IPS-NIHi11 (cell line): ENCODE results near the gene EVA1B.
A peak's percentile ranks its signal among the peaks of the same experiment; 100 is the strongest.

Source experiments
- DNase-seq: peaks from one replicate; pipeline ENCODE4 v3.0.0; 2012; ENCODE audit warnings: mixed read lengths, low spot score

The EVA1B gene

DNA sequence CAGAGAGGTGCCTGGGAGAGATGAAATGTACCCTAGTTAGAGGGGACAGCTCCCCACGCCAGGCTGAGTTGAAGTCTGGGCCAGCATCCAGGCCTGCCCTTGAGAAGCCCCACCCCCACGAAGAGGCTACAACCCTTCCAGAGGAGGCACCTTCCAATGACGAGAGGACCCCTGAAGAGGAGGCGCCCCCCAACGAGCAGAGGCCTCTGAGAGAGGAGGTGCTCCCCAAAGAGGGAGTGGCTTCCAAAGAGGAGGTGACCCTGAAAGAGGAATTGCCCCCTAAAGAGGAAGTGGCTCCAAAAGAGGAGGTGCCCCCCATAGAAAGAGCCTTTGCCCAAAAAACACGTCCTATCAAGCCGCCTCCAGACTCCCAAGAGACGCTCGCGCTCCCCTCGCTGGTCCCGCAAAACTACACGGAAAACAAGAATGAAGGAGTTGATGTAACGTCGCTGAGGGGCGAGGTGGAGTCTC, 3.1 kb downstream of the EVA1B start:
- DNase-seq: no peak

DNA sequence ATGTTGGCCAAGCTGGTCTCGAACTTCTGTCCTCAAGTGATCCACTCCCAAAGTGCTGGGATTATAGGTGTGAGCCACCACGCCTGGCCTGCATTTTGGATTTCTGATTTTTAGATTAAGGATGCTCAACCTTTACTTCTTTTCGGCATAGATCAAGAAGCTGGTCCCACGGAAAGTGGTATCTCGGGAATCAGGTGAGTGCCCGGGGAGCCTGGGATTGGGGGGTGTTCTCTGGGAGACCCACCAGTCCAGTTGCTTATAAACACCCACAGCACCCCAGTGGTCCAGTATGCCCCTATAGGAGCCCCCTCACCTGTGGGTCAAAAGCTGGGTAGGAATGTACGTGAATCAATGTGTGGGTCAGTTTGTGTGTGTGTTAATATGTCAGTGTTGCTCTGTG, 14.0 kb downstream of the EVA1B start:
- no peak for DNase-seq

DNA sequence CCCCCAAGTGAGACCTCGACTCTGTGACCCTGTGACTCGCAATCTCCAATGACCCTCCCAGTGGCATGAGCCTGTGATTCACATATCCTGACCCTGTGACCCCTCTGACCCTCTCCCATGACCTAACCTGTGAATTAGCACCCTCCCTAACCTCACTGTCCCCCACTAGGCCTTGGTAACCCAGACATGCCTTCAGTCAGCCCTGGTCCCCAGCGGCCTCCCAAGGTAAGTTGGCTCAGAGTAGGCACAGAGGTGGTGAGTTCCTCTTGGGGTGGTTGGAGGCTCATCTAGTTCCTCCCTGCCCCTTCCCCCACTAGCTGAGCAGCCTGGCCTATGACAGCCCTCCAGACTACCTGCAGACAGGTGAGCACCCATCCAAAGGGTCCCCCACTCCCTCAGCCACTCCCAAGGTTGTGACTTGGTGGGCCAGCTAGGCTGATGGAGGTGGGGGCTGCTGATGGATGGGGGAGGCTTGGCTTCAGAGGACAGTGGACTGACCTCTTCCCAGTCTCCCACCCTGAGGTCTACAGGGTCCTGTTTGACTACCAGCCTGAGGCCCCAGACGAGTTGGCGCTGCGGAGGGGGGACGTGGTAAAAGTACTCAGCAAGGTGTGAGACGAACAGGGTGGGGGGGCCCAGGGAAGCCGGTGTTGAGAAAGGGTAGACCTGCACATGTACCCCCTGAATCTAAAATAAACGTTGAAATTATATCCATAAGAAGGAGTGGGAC, 15.7 kb downstream of the EVA1B start:
- no peak for DNase-seq

DNA sequence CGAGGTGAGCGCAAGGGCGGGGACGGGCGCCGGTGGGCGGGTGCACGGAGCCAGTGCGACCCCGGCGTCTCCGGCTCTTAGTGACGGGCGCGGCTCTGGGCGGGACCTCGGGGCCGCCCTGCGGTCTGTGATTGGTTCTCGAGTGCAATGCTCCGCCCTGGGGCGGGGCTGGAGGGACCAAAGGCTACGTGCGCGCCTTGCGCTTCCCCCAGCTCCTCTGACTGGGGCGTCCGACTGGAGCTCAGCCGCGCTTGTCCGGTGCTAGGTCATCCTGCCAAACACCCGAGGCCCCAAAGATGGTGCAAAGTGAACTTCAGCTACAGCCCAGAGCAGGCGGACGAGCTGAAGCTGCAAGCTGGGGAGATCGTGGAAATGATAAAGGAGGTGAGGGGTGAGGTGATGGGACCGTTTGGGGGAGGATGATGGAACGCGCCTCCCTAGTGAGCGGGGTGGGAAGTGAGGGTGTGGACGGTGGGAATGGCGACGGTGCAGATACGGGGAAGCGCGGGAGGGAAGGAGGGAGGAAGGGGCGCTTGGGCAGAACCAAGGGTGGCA, 16.5 kb downstream of the EVA1B start:
- DNase-seq: peak; percentile 99

DNA sequence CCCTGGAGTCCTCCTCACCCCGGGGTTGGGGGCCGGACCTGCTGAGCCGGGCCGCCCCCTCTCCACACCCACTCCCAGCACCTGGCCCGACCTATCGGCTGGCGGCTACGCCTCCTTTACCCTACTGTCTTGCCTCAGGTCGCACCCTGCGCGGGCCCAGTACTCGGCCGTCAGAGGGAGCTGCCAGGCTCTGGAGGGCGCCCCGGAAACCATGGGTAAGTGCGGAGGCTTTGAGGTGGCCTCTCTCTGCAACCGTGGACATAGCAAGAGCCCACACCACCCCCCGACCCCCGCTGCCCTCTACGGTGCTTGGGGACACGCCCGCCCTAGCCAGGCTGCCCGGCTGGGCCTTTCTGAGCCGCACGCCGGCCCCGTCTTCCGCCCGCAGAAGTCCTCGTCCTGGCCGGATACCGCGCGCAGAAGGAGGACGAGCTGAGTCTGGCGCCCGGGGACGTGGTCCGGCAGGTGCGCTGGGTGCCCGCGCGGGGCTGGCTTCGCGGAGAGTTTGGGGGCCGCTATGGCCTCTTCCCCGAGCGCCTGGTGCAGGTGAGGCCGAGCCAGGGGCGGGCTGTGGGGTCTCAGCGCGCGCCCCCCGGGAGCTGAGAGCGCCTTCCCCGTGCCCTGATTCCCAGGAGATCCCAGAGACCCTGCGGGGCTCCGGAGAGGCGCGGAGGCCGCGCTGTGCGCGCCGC, 17.1 kb downstream of the EVA1B start, which contains the start of gene SH3D21:
Gene SH3D21 (plus strand): TSS at position 159 of the 692 bp plus-strand sequence. CDS start 53 bp downstream, at position 212.
- peak; percentile 86 for DNase-seq

DNA sequence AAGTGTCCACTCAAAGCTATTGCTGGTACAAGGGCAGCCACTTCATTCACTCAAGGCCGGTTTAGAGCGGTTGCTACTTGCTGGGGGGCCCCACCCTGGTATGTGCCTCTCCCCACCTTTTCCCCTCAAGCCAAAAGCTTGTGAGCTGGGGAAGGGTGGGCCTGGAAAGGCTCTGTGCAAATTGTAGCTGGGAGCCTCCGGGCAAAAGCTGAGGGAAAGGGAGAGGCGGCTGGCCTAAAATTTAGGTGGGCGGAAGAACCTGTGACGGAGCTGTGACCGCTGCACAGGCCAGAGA, 17.6 kb downstream of the EVA1B start:
- DNase-seq: no peak

DNA sequence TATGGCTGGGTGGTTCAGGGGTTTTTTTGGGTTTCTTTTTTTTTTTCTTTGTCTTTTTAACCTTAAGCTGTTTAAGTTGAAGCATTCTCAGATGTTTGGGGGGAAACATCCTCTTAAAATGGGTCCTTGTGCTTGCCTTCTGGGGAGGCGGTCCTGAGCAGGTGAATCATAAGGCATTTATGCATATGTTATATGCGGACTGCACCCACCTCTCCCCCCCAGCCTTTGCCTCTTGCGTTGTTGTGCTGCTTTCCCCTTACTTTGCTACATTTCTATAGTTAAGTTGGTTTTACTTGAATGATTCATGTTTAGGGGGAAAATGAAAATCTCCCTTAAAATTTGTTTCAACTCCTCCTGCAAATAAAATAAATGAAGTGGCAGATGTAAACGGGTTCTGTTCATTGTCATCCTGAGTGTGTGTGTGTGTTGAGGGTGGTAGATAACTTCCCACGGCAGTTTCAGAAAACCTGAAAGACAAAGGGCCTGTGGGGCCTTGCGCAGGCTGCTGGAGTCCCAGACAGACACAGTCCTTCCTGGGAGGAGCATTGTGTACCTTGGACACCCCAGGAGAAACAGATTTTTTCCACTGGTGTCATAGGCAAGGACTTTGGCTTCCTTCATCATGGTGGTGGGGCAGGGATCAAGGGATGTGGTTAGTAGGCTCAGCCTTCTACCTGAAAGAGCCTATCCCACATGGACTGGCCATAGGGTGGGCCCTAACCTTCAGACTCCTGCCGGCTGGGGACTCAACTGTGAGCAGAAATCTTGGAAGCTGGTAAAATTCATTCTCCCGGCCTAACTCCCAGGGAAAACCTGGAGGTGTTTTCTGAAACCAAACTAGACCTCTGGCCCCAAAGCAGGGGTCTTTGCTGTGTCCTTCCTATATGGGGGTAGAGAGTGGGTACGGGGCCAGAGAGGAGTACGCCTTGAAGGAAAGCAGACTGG, 18.2 kb downstream of the EVA1B start:
- DNase-seq: no peak

DNA sequence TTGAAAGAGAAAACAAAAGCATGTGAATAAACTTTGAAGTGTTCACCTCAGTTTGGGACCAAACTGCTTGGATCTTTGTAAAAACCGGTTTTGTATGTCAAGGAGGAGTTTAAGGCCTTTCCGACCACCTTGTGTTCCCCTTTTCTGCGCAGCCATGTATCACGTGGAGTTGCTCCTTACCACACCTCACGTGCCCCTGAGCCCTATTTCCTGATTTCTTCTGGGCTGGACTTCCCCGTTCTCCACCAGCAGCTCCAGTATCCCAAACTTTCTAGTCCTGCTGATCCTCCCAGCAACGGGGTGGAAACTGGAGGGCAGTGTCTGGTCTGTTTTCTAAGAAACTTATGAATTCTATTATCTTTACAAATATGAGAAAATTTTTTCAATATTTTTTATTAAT, 18.9 kb downstream of the EVA1B start:
- DNase-seq: no peak

DNA sequence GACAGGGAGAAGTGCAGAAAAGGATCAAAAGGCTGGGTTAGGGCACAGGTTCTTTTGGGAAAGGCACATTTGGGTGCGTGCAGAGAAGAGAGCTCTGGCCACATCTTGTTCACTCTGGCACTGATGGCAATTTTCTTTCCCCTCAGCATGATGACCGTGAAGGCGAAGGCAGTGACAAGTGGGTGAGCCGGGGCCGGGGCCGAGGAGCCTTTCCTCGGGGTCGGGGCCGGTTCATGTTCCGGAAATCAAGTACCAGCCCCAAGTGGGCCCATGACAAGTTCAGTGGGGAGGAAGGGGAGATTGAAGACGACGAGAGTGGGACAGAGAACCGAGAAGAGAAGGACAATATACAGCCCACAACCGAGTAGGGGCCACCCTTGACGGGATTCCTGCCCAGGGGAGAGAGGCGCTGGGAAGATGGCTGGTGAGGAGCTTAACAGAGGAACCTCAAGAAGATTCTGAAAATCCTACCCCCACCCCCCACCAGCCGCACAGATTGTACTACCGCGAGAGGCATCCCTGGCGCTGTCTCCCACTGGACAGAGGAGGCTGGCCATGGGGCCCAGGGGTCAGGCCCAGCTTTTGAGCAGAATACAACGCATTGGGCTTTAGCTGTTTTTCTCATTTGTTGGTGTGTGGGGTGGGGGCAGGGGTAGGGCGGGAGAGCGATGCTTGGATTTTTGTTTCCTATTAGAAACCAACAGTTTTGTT, 19.6 kb downstream of the EVA1B start:
- no peak for DNase-seq

DNA sequence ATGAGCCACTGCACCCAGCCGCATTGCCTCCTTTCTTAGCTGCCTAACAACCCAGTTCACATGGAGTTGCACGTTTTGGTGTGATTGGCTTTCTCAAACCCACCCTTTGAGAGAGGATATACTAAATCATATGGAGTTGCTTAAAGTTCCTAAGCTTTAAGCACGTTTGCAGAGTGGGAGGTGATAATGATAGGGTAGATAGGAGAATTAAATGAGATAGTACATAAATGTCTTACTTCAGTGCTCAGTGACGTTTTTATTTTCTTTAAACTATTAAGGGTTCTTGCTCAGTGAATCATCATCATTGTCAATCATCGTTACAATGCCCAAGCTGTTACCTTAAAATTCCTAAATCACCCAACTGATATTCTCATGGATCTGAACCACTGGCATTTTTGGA, 20.2 kb downstream of the EVA1B start:
- DNase-seq: no peak

DNA sequence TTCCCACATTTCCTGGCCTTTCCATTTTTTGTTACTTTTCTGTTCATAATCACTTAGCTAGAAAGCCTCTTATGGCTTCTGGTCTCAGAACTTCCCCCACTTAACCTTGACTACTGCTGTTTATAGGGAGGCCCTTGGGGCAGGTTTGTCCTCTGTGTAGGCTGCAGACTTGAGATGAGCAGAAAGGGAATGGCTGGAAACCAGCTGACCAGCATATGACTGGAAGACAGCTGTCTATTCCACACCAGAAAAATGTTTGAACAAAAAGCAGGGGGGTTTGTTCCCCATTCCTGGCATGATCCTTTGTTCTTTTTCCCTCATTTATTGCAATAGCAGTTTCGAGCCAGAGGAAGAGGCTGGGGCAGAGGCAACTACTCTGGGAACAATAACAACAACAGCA, 22.2 kb downstream of the EVA1B start:
- no peak for DNase-seq

DNA sequence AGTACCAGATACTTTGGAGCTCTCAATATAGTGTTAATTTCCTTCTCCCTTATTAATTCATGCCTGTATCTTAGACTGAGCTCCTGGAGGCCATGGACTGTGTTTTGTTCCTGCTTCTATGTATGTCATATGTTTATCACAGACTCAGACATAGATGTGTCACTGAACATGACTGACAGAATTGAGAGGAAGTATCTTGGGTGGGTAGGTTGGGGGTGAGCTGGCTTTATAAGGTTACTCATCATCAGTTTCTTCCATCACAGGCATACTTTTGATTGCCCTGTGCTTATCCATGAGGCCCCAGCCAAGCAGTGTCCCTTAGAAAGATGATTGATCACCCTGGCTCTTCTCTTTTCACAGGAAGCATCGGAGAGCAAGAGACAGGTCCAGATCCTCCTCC, 22.9 kb downstream of the EVA1B start:
- no peak for DNase-seq

DNA sequence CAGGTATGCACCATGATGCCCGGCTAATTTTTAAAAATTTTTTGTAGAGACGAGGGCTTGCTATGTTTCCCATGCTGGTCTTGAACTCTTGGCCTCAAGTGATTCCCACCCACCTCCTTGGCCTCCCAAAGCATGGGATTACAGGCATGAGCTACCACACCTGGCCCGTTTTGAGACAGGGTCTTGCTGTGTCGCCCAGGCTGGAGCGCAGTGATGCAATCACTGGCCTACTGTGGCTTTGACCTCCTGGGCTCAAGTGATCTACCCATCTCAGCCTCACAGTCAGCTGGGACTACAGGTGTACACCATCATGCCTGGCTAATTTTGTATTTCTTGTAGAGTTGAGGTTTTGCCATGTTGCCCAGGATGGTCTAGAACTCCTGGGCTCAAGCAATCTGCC, 24.8 kb downstream of the EVA1B start:
- DNase-seq: no peak

DNA sequence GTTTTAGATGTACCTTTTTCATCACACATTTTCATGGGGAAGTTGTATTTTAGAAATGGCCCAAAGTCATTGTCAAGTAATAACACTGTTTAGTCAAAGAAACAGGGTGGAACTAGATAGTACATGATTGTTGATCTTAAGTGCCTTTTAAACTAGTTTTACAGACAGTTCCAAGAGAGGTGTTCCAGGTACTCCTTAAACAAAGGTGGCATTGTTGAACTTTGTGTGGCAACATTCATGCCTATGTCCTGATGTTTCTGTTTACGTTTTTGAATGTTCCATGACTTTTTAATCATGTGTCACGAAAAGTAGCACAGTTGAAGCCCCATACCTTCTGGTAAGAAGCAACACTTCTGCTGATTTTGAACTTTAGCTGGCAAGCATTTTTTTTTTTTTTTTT, 26.4 kb downstream of the EVA1B start:
- no peak for DNase-seq

DNA sequence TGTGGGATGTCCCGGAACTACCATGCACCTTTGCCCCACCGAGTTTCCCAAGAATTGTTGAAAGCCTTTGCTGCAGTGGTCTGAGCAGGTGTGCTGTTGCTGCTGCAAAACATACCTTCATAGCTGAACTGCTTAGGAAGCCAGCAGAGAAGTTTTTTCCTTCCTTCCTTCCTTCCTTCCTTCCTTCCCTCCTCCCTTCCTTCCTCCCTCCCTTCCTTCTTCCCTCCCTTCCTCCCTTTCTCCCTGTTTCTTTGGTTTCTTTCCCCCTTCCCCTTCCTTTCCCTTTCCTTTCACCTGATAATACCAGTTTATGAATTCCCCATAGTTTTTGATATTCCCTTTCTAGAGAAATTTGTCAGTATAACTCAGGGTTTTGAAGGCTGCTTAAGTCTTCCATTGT, 28.1 kb downstream of the EVA1B start:
- no peak for DNase-seq

DNA sequence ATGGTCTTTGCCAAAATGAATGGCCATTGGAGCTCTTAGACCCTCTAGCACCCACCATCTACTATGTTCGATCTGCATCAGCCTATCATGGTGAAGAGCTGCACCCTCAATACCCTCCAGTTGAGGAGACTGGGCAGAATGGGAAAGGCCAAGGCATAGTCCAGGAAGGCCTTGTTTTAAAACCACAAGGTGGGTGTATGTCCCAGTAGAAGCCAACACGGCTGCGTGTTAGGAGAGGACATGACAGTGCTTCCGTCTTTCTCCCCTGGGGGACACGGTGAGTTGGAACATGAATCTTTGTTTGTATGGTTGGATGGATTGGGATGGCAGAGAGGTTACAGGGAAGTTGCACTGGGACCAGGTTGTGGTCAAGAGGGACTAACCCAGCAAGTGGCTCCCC, 35.9 kb downstream of the EVA1B start:
- DNase-seq: no peak

DNA sequence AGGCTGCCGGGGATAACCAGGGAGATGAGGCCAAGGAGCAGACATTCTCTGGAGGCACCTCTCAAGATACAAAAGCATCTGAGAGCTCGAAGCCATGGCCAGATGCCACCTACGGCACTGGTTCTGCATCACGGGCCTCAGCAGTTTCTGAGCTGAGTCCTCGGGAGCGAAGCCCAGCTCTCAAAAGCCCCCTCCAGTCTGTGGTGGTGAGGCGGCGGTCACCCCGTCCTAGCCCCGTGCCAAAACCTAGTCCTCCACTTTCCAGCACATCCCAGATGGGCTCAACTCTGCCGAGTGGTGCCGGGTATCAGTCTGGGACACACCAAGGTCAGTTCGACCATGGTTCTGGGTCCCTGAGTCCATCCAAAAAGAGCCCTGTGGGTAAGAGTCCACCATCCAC, 36.6 kb downstream of the EVA1B start:
- no peak for DNase-seq

DNA sequence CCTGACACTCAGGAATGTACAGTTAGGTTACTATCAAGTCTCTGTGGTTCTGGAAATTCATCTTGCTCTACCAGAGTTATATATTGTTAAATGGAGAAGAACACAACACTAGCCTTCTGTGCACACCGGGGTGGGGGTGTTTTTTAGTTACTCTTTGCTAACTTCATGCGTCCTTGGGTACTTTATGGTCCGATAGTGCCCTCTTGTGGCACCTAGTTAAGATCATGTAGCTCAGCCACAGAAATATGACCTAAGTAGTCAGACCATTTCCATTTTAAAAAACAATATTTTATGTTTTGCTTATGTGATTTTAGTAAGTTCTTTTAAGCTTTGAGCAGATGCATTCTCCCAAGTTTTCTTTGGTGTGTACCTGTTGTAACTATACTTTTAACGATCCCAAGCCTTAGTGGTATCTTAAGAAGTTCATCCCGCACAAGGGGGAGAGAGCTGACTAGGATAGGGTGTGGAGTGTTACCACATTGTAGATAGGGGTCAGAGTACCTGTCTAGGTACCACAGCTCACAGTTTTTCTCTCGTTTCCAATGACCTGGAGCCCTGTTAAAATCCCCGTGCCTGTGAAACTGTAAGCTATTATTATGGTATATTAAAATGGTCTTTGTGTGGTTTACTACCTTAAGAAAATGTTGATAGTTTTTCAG, 37.9 kb downstream of the EVA1B start:
- DNase-seq: peak; percentile 78

DNA sequence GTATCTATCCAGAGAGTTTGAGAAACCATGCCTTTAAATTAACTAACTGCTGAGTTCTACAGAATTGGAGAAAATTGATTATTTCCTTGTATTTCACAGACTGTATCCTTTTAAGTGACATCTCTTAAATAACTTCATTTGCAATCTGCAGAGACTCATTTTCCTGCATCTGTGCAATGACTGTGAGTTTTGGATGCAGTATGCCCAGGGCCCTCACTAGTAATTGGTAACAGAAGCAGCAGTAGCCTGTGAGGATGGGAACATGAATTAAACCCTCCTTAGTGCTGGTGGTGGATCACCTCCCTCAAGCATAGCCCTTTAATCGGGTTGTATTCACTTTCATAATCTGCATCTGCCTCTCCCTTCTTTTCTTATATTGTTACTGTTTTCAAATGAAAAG, 38.9 kb downstream of the EVA1B start:
- DNase-seq: no peak

DNA sequence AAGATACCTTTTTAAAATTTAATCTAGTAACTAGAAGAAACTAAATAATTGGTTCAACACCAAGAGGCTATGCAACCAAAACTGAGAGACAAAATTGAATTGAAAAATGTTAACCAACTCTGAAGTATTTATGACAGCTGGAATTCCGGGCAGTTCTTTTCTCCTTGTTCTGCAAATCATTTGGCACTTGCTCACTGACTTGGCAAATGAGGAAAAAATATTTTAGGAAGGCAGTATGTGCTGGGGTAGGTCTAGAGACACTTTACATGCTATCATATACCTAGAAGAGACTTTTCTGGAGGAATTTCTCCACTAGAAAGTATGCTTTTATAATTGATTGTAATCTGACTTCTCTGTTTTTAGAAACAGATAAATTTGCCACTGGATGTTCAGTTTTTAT, 39.4 kb downstream of the EVA1B start:
- no peak for DNase-seq

DNA sequence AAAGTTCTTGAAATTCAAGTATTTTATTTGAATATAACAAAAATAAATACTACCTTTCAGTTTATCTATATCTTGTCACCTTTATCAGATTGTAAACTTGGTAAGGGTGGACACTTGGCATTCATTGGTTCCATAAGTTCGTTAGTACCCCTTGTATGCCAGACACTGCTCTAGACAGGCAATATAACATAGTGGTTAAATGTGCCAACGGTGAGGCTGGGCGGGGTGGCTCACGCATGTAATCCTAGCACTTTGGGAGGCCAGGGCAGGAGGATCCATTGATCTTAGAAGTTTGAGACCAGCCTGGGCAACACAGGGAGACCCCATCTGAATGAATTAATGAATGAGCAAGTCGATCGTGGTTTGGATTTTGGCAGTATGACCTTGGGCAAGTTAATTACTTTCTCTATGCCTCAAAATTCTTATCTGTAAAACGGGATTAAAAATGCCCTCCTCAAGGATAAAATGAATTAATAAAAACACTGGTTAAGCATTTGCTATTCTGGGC, 43.6 kb downstream of the EVA1B start:
- no peak for DNase-seq
